Cardiac septum (tissue), 1 donor: ENCODE results near the gene ANXA1. TPM values are rescaled to one million over a fixed set of nuclear protein-coding genes. Genes with fewer than 3 reads are reported as not detected.

Experiments used
- DNase-seq: peaks from one replicate; pipeline ENCODE4 v3.0.0-alpha.2; 2020; ENCODE audit warnings: low spot score
- intact Hi-C: fragments of 100-400 bp; cut with DNase I; formaldehyde crosslinking; loops from one replicate; pipeline ENCODE4 v1.14.0; 2022
- total RNA-seq: library from RNA; stranded (reverse); fragmentation: NEBNext Ultra II Directional; extraction: Animal tissue kit (Norgen Biotek cat#: 25700); gene quantifications from one replicate; pipeline ENCODE4 v1.2.1, GENCODE V29; 2021
- donor health status: DM: no; HTN: no; CAD: no.

The ANXA1 gene
- total RNA-seq, 1 donor from 2014 or later, result 42.7 TPM

GRCh38 chr9:73199448-73199847 is 47.8 kb downstream of the ANXA1 start:
- no peak for DNase-seq
- intact Hi-C loops, result no loop called here

- intact Hi-C loops, result loop anchor here (10.0 kb wide), 2 partner anchors 365 to 1545 kb away; no protein-coding TSS in a partner anchor
- no peak for DNase-seq
These were observed 48.2 kb downstream of the ANXA1 start for GRCh38 chr9:73199886-73200285.

GRCh38 chr9:73200694-73201452 is 49.2 kb downstream of the ANXA1 start:
- no peak for DNase-seq
- intact Hi-C loops, result loop anchor here (10.0 kb wide), 2 partner anchors 364 to 1544 kb away; no protein-coding TSS in a partner anchor

GRCh38 chr9:73202980-73203379 is 51.3 kb downstream of the ANXA1 start:
- no peak for DNase-seq
- intact Hi-C loops, result loop anchor here (10.0 kb wide), 2 partner anchors 362 to 1542 kb away; no protein-coding TSS in a partner anchor

GRCh38 chr9:73204936-73205335 is 53.3 kb downstream of the ANXA1 start:
- intact Hi-C loops, result loop anchor here (10.0 kb wide), 2 partner anchors 360 to 1540 kb away; no protein-coding TSS in a partner anchor
- no peak for DNase-seq

- intact Hi-C loops, result loop anchor here (10.0 kb wide), 2 partner anchors 358 to 1538 kb away; no protein-coding TSS in a partner anchor
- no peak for DNase-seq
These were observed 55.2 kb downstream of the ANXA1 start for GRCh38 chr9:73206851-73207250.

- intact Hi-C loops, result no loop called here
- DNase-seq, result no peak
These were observed 59.4 kb downstream of the ANXA1 start for GRCh38 chr9:73210886-73211666.

GRCh38 chr9:73213300-73213699 is 61.6 kb downstream of the ANXA1 start:
- intact Hi-C loops, result no loop called here
- no peak for DNase-seq

- no peak for DNase-seq
- intact Hi-C loops, result no loop called here
These were observed 63.6 kb downstream of the ANXA1 start for GRCh38 chr9:73215249-73215648.

GRCh38 chr9:73216100-73216499 is 64.4 kb downstream of the ANXA1 start:
- intact Hi-C loops, result no loop called here
- no peak for DNase-seq

Other genes starting within 250 kb of the ANXA1 start
- gene ALDH1A1, start 198.8 kb upstream of the ANXA1 start, total RNA-seq, result 6.2 TPM